Caco-2 (cell line): ENCODE results near the gene CASZ1. TPM values are rescaled to one million over a fixed set of nuclear protein-coding genes. Genes with fewer than 3 reads are reported as not detected.

Experiments used
- BruUV-seq: library from RNA; stranded (reverse); fragments of 400-500 nt; replicated peaks from 2 replicates; lab custom pipeline; 2021; lab: Mats Ljungman, UMichigan
- CTCF ChIA-PET: fragments of 300-600 bp; sonication (Branson Sonifier 250); formaldehyde crosslinking; loops from one replicate; lab custom pipeline; 2022; ENCODE audit warnings: antibody characterized with exemption; lab: Charles Lee
- POLR2A ChIA-PET: fragments of 300-600 bp; sonication (Branson Sonifier 250); formaldehyde crosslinking; loops from one replicate; lab custom pipeline; 2022; ENCODE audit warnings: antibody characterized with exemption; lab: Charles Lee
- DNase-seq, 2 experiments: peaks; one replicate each; pipeline versions ENCODE4 v3.0.0 to v3.0.0-alpha.2; 2020 to 2022
- H3K27me3 ChIP-seq: replicated peaks from 2 replicates; pipeline ENCODE4 v1.6.0; 2011; ENCODE audit warnings: low read length; ENCODE audit not compliant: control insufficient read depth, insufficient read depth
- H3K36me3 ChIP-seq: 2 replicates; pipeline ENCODE4 v1.5.1; 2011; ENCODE audit warnings: low read length; ENCODE audit not compliant: control insufficient read depth, insufficient read depth
- H3K4me1 ChIP-seq: fragments of 250-450 bp; sonication (Bioruptor Pico); 2 replicates; pipeline ENCODE4 v1.5.1; 2020; ENCODE audit warnings: mild to moderate bottlenecking
- H3K4me3 ChIP-seq: 2 replicates; pipeline ENCODE4 v1.5.1; 2011; ENCODE audit warnings: low read depth, mild to moderate bottlenecking, control low read depth, low read length
- H3K9me3 ChIP-seq: fragments of 250-450 bp; sonication (Bioruptor Pico); 2 replicates; pipeline ENCODE4 v1.5.1; 2020; ENCODE audit warnings: mild to moderate bottlenecking, moderate library complexity
- H3K27ac Mint-ChIP-seq: one replicate; pipeline ENCODE4 v1.8.0; 2022; ENCODE audit warnings: mixed read lengths; ENCODE audit not compliant: unreplicated experiment
- H3K27me3 Mint-ChIP-seq: one replicate; pipeline ENCODE4 v1.8.0; 2022; ENCODE audit warnings: mixed read lengths; ENCODE audit not compliant: insufficient read depth, unreplicated experiment
- H3K36me3 Mint-ChIP-seq: one replicate; pipeline ENCODE4 v1.8.0; 2022; ENCODE audit warnings: mild to moderate bottlenecking, mixed read lengths; ENCODE audit not compliant: insufficient read depth, unreplicated experiment
- H3K4me1 Mint-ChIP-seq: one replicate; pipeline ENCODE4 v1.8.0; 2022; ENCODE audit warnings: low read depth, mixed read lengths; ENCODE audit not compliant: unreplicated experiment
- H3K4me3 Mint-ChIP-seq: one replicate; pipeline ENCODE4 v1.8.0; 2022; ENCODE audit warnings: mild to moderate bottlenecking, moderate library complexity, mixed read lengths; ENCODE audit not compliant: unreplicated experiment
- H3K9me3 Mint-ChIP-seq: one replicate; pipeline ENCODE4 v1.8.0; 2022; ENCODE audit warnings: mixed read lengths; ENCODE audit not compliant: unreplicated experiment
- CTCF ChIP-seq, 2 experiments: fragments of 200-600 bp in 1 of 2; IDR thresholded peaks; 1 replicate in 1 of 2; 2 replicates in 1 of 2; pipeline versions ENCODE4 v1.5.1 to v1.8.0; 2011 to 2022; ENCODE audit warnings: antibody characterized with exemption in 1 of 2, control low read depth in 1 of 2, inconsistent platforms in 1 of 2, low read depth in 1 of 2, low read length in 1 of 2, mild to moderate bottlenecking in 1 of 2, moderate library complexity in 1 of 2; ENCODE audit not compliant: insufficient read depth in 1 of 2, severe bottlenecking in 1 of 2, unreplicated experiment in 1 of 2
- intact Hi-C: fragments of 100-400 bp; cut with micrococcal nuclease; formaldehyde crosslinking; loops from one replicate; pipeline ENCODE4 v1.10.0; 2022; ENCODE audit not compliant: unreplicated experiment
- total RNA-seq: library from RNA; stranded (reverse); gene quantifications from 2 replicates; pipeline ENCODE4 v1.2.3, GENCODE V29; 2022

CASZ1 gene
- total RNA-seq, 1 experiment from 2014 or later: 10.9 TPM

GRCh38 chr1:10690484-10690883, 106.0 kb downstream of the CASZ1 start:
- Mint-ChIP-seq H3K27ac (no peak overlapping the region), H3K36me3 (no peaks in the 10 kb centered on the region), H3K9me3 (no peaks in the 10 kb centered on the region), H3K27me3 (no peaks in the 10 kb centered on the region), H3K4me3 (no peak overlapping the region), H3K4me1 (peaks cover 11% of the 10 kb centered on the region)
- ChIA-PET CTCF (no interaction called here), POLR2A (no interaction called here)
- BruUV-seq: no TSS peak
- Histone ChIP-seq H3K27me3 (no peaks in the 10 kb centered on the region), H3K36me3 (no peaks in the 10 kb centered on the region), H3K4me3 (no peak overlapping the region), H3K9me3 (no peaks in the 10 kb centered on the region), H3K4me1 (peaks cover 22% of the 10 kb centered on the region)
- no peak for TF ChIP-seq CTCF (IDR thresholded peaks at IDR 0.05; ENCODE audit: insufficient read depth in 1 of 2, low read depth in 1 of 2, low read length in 1 of 2, severe bottlenecking in 1 of 2, unreplicated experiment in 1 of 2)
- DNase-seq: no peak
- intact Hi-C loops: loop anchor here (5.0 to 10.0 kb wide), 2 partner anchors 102 to 176 kb away; no protein-coding TSS in a partner anchor

DNA sequence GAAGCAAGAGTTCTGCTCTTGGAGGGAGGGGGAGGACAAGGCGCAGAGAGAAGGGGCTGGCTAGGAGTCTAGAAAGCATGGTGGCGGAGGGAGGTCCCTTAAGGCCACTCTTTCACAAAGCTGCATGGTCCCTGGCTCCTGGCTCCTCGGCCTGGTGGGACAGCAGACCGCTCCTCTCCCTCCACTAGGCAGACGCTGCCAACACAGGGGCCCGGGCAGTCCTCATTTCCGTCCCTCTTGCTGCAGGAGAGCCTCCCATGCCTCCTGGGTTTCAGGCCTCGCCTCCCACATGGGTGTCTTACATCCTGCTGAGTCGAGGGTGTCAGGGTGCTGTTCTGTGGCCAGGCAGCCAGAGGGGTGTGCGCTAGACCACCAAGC, 108.0 kb downstream of the CASZ1 start:
- CTCF ChIA-PET: no interaction called here
- H3K4me3 Mint-ChIP-seq: no peak overlapping the region
- intact Hi-C loops: no loop called here
- no peaks in the 10 kb centered on the region for H3K27me3 Mint-ChIP-seq
- TF ChIP-seq CTCF (IDR thresholded peaks at IDR 0.05; ENCODE audit: insufficient read depth in 1 of 2, low read depth in 1 of 2, low read length in 1 of 2, severe bottlenecking in 1 of 2, unreplicated experiment in 1 of 2): no peak
- H3K27ac Mint-ChIP-seq: no peak overlapping the region
- H3K36me3 Mint-ChIP-seq: no peaks in the 10 kb centered on the region
- peaks cover 11% of the 10 kb centered on the region for H3K4me1 Mint-ChIP-seq
- DNase-seq: no peak
- Histone ChIP-seq H3K9me3 (no peaks in the 10 kb centered on the region), H3K4me3 (no peak overlapping the region), H3K4me1 (peaks cover 22% of the 10 kb centered on the region), H3K36me3 (no peaks in the 10 kb centered on the region), H3K27me3 (no peaks in the 10 kb centered on the region)
- no peaks in the 10 kb centered on the region for H3K9me3 Mint-ChIP-seq
- no TSS peak for BruUV-seq
- POLR2A ChIA-PET: interaction anchor here (0.6 kb wide), 1 partner anchor 34 kb away, joined by 3 read pairs; no protein-coding TSS in a partner anchor

DNA sequence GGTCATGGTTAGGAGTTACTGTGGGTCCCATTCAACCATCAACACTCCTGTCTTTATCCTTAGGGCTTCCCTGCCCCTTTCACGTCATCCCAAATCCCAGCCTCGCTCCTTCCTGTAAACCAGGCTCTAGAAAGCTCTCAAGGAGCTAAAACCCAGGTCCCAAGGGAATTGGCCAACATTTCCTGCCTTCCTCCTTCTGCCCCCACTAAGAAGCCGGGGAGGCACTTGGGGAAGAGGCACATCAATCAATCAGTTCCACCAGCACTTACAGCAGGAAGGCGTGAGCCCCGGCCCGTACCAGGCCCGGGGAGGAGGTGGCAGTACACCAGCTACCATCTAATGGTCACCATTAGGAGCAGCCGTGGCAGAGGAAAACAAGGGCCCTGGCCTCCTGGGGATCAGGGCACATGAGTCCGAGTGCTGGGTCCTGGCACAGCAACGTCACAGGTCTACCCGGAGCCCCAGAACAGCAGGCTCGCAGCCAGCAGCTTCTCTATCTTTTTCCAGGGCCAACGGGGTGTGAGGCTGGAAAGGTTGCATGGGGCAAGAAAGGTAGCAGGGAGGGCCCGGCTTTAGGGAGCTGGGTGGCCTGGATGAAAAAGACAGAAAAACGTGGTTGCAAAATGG, 108.6 kb downstream of the CASZ1 start:
- no peak overlapping the region for H3K4me3 ChIP-seq
- Mint-ChIP-seq H3K36me3 (no peaks in the 10 kb centered on the region), H3K9me3 (no peaks in the 10 kb centered on the region), H3K27ac (peak overlapping the region; percentile 37), H3K4me1 (peaks cover 11% of the 10 kb centered on the region), H3K4me3 (no peak overlapping the region), H3K27me3 (no peaks in the 10 kb centered on the region)
- no peaks in the 10 kb centered on the region for H3K27me3 ChIP-seq
- ChIA-PET POLR2A (no interaction called here), CTCF (no interaction called here)
- no peaks in the 10 kb centered on the region for H3K9me3 ChIP-seq
- TF ChIP-seq CTCF (IDR thresholded peaks at IDR 0.05; ENCODE audit: insufficient read depth in 1 of 2, low read depth in 1 of 2, low read length in 1 of 2, severe bottlenecking in 1 of 2, unreplicated experiment in 1 of 2): no peak
- no peak for DNase-seq
- peaks cover 20% of the 10 kb centered on the region for H3K4me1 ChIP-seq
- intact Hi-C loops: no loop called here
- no peaks in the 10 kb centered on the region for H3K36me3 ChIP-seq
- no TSS peak for BruUV-seq
